ENCODE results near the gene SNTG2.
"Not testable (repeated sequence)": the region's sequence is repeated elsewhere in the genome, so short reads cannot be mapped to it uniquely, and the experiment has no call there.

Gene SNTG2

GRCh38 chr2:1192121-1192520 lies 241.5 kb downstream of the SNTG2 start:
- no peak for DNase-seq (ENCODE audit: low spot score)

- no peak for DNase-seq (ENCODE audit: low spot score)
Observed at GRCh38 chr2:1193801-1194200, 243.2 kb downstream of the SNTG2 start.

GRCh38 chr2:1203772-1204171 lies 253.1 kb downstream of the SNTG2 start:
- no peak for DNase-seq (ENCODE audit: low spot score)

GRCh38 chr2:1205853-1206252 lies 255.2 kb downstream of the SNTG2 start:
- no peak for DNase-seq (ENCODE audit: low spot score)

- no peak for DNase-seq (ENCODE audit: low spot score)
Observed at GRCh38 chr2:1207962-1208510, 257.4 kb downstream of the SNTG2 start.

GRCh38 chr2:1208522-1208921 lies 257.9 kb downstream of the SNTG2 start:
- DNase-seq (ENCODE audit: low spot score), result no peak

- no peak for DNase-seq (ENCODE audit: low spot score)
Observed at GRCh38 chr2:1209246-1209645, 258.6 kb downstream of the SNTG2 start.

- DNase-seq (ENCODE audit: low spot score), result no peak
Observed at GRCh38 chr2:1209761-1210160, 259.1 kb downstream of the SNTG2 start.

GRCh38 chr2:1210352-1210751 lies 259.7 kb downstream of the SNTG2 start:
- no peak for DNase-seq (ENCODE audit: low spot score)

GRCh38 chr2:1219901-1220573 lies 269.4 kb downstream of the SNTG2 start:
- no peak for DNase-seq (ENCODE audit: low spot score)

GRCh38 chr2:1222056-1222455 lies 271.4 kb downstream of the SNTG2 start:
- no peak for DNase-seq (ENCODE audit: low spot score)

- no peak for DNase-seq (ENCODE audit: low spot score)
Observed at GRCh38 chr2:1223791-1224190, 273.1 kb downstream of the SNTG2 start.

- no peak for DNase-seq (ENCODE audit: low spot score)
Observed at GRCh38 chr2:1224901-1225300, 274.3 kb downstream of the SNTG2 start.

GRCh38 chr2:1226766-1227165 lies 276.1 kb downstream of the SNTG2 start:
- no peak for DNase-seq (ENCODE audit: low spot score)

GRCh38 chr2:1227274-1227900 lies 276.7 kb downstream of the SNTG2 start:
- DNase-seq (ENCODE audit: low spot score), result no peak

- DNase-seq (ENCODE audit: low spot score), result not testable (repeated sequence)
Observed at GRCh38 chr2:1229596-1229995, 278.9 kb downstream of the SNTG2 start.

- no peak for DNase-seq (ENCODE audit: low spot score)
Observed at GRCh38 chr2:1230155-1230893, 279.7 kb downstream of the SNTG2 start.

- DNase-seq (ENCODE audit: low spot score), result no peak
Observed at GRCh38 chr2:1231466-1232063, 280.9 kb downstream of the SNTG2 start.

GRCh38 chr2:1233281-1233680 lies 282.6 kb downstream of the SNTG2 start:
- DNase-seq (ENCODE audit: low spot score), result no peak

- no peak for DNase-seq (ENCODE audit: low spot score)
Observed at GRCh38 chr2:1234731-1235308, 284.2 kb downstream of the SNTG2 start.

- no peak for DNase-seq (ENCODE audit: low spot score)
Observed at GRCh38 chr2:1235806-1236205, 285.2 kb downstream of the SNTG2 start.

GRCh38 chr2:1236606-1237005 lies 286.0 kb downstream of the SNTG2 start:
- DNase-seq (ENCODE audit: low spot score), result no peak

All from hematopoietic multipotent progenitor cell treated with erythropoietin and hydrocortisone succinate and interleukin-3 and kit ligand, for 15 days (in vitro differentiated cells).